Measurements from ENCODE around the gene AK9.

- no peak for TF ChIP-seq CTCF (IDR thresholded peaks at IDR 0.05)
- TF ChIP-seq POLR2A (IDR thresholded peaks at IDR 0.05; ENCODE audit: low read depth), result no peak
Measured at GRCh38 chr6:109623288-109623687, 67.7 kb downstream of the AK9 start.
